Measurements from ENCODE around the gene CEP70.
A peak's percentile ranks its signal among the peaks of the same experiment; 100 is the strongest.
"Not testable (repeated sequence)": the region's sequence is repeated elsewhere in the genome, so short reads cannot be mapped to it uniquely, and the experiment has no call there.

The CEP70 gene

GRCh38 chr3:138495638-138496037, 98.4 kb downstream of the CEP70 start:
- not testable (repeated sequence) for H3K36me3 ChIP-seq (ENCODE audit: control insufficient read depth in 1 of 2, insufficient read depth in 2 of 2, low read length in 2 of 2); H3K79me2 ChIP-seq (ENCODE audit: control insufficient read depth, insufficient read depth, low read length, poor library complexity); H4K8ac ChIP-seq (ENCODE audit: low read depth, low read length); H2AK5ac ChIP-seq (ENCODE audit: low read length); H3K18ac ChIP-seq (ENCODE audit: low read length); H3K4me3 ChIP-seq (ENCODE audit: low read depth, low read length); H4K12ac ChIP-seq (ENCODE audit: low read depth, low read length); DNase-seq; H2AFZ ChIP-seq (ENCODE audit: insufficient read depth, low read length, poor library complexity); H3K9me3 ChIP-seq (ENCODE audit: insufficient read depth, low read depth, low read length); H3K4ac ChIP-seq (ENCODE audit: low read depth, low read length); H4K91ac ChIP-seq (ENCODE audit: low read depth, low read length); H3K23ac ChIP-seq (ENCODE audit: low read length); H3K79me1 ChIP-seq (ENCODE audit: low read length); H3K9ac ChIP-seq (ENCODE audit: low read length); H2BK12ac ChIP-seq (ENCODE audit: low read length); H2BK5ac ChIP-seq (ENCODE audit: low read depth, low read length, poor library complexity); H3K27ac ChIP-seq (ENCODE audit: low read depth, low read length); H3K4me2 ChIP-seq (ENCODE audit: low read length); H2BK120ac ChIP-seq (ENCODE audit: insufficient read depth, low read length, poor library complexity); H3K14ac ChIP-seq (ENCODE audit: low read length); H3K4me1 ChIP-seq (ENCODE audit: control insufficient read depth in 1 of 2, insufficient read depth in 2 of 2, low read length in 2 of 2); H3K27me3 ChIP-seq (ENCODE audit: insufficient read depth, low read length)
- WGBS (ENCODE audit: extremely low coverage, insufficient coverage, insufficient read length): no CpG with 5 or more reads among the region's 3 CpGs

- Histone ChIP-seq H3K79me2 (ENCODE audit: control insufficient read depth, insufficient read depth, low read length, poor library complexity) (no peaks in the 10 kb centered on the region), H3K79me1 (ENCODE audit: low read length) (no peaks in the 10 kb centered on the region), H2AFZ (ENCODE audit: insufficient read depth, low read length, poor library complexity) (no peak overlapping the region), H4K12ac (ENCODE audit: low read depth, low read length) (no peak overlapping the region), H3K4ac (ENCODE audit: low read depth, low read length) (no peak overlapping the region), H4K91ac (ENCODE audit: low read depth, low read length) (no peak overlapping the region), H3K9ac (ENCODE audit: low read length) (no peak overlapping the region), H3K27me3 (ENCODE audit: insufficient read depth, low read length) (no peaks in the 10 kb centered on the region), H3K27ac (ENCODE audit: low read depth, low read length) (no peak overlapping the region), H3K14ac (ENCODE audit: low read length) (no peak overlapping the region), H4K8ac (ENCODE audit: low read depth, low read length) (no peak overlapping the region), H3K9me3 (ENCODE audit: insufficient read depth, low read depth, low read length) (no peaks in the 10 kb centered on the region), H2BK120ac (ENCODE audit: insufficient read depth, low read length, poor library complexity) (no peak overlapping the region), H3K4me3 (ENCODE audit: low read depth, low read length) (no peak overlapping the region), H3K4me2 (ENCODE audit: low read length) (no peak overlapping the region), H3K18ac (ENCODE audit: low read length) (no peak overlapping the region), H3K23ac (ENCODE audit: low read length) (no peak overlapping the region), H3K4me1 (ENCODE audit: control insufficient read depth in 1 of 2, insufficient read depth in 2 of 2, low read length in 2 of 2) (no peaks in the 10 kb centered on the region), H2BK12ac (ENCODE audit: low read length) (no peak overlapping the region), H2AK5ac (ENCODE audit: low read length) (no peak overlapping the region), H2BK5ac (ENCODE audit: low read depth, low read length, poor library complexity) (no peak overlapping the region), H3K36me3 (ENCODE audit: control insufficient read depth in 1 of 2, insufficient read depth in 2 of 2, low read length in 2 of 2) (peaks cover 0 to under 1% of the 10 kb centered on the region in 2 experiments)
- no peak for DNase-seq
Measured at GRCh38 chr3:138494607-138494929, 99.5 kb downstream of the CEP70 start.

GRCh38 chr3:138493804-138494606, 100.1 kb downstream of the CEP70 start:
- no peak overlapping the region for H4K91ac ChIP-seq (ENCODE audit: low read depth, low read length)
- H3K9me3 ChIP-seq (ENCODE audit: insufficient read depth, low read depth, low read length): no peaks in the 10 kb centered on the region
- H3K79me2 ChIP-seq (ENCODE audit: control insufficient read depth, insufficient read depth, low read length, poor library complexity): no peaks in the 10 kb centered on the region
- WGBS (ENCODE audit: extremely low coverage, insufficient coverage, insufficient read length): no CpG with 5 or more reads among the region's 3 CpGs
- H3K14ac ChIP-seq (ENCODE audit: low read length): no peak overlapping the region
- no peak overlapping the region for H3K23ac ChIP-seq (ENCODE audit: low read length)
- H3K79me1 ChIP-seq (ENCODE audit: low read length): no peaks in the 10 kb centered on the region
- no peak overlapping the region for H2BK5ac ChIP-seq (ENCODE audit: low read depth, low read length, poor library complexity)
- H3K27ac ChIP-seq (ENCODE audit: low read depth, low read length): no peak overlapping the region
- H2AFZ ChIP-seq (ENCODE audit: insufficient read depth, low read length, poor library complexity): no peak overlapping the region
- no peaks in the 10 kb centered on the region for H3K4me1 ChIP-seq (ENCODE audit: control insufficient read depth in 1 of 2, insufficient read depth in 2 of 2, low read length in 2 of 2)
- H3K36me3 ChIP-seq (ENCODE audit: control insufficient read depth in 1 of 2, insufficient read depth in 2 of 2, low read length in 2 of 2): no peaks in the 10 kb centered on the region
- H3K4me2 ChIP-seq (ENCODE audit: low read length): no peak overlapping the region
- no peak overlapping the region for H3K18ac ChIP-seq (ENCODE audit: low read length)
- H3K9ac ChIP-seq (ENCODE audit: low read length): no peak overlapping the region
- no peak overlapping the region for H4K12ac ChIP-seq (ENCODE audit: low read depth, low read length)
- H2BK120ac ChIP-seq (ENCODE audit: insufficient read depth, low read length, poor library complexity): no peak overlapping the region
- H2BK12ac ChIP-seq (ENCODE audit: low read length): no peak overlapping the region
- no peak overlapping the region for H2AK5ac ChIP-seq (ENCODE audit: low read length)
- H3K4me3 ChIP-seq (ENCODE audit: low read depth, low read length): no peak overlapping the region
- H4K8ac ChIP-seq (ENCODE audit: low read depth, low read length): no peak overlapping the region
- peak in 1 of 2 donors; percentile 10 for DNase-seq
- H3K27me3 ChIP-seq (ENCODE audit: insufficient read depth, low read length): no peaks in the 10 kb centered on the region
- H3K4ac ChIP-seq (ENCODE audit: low read depth, low read length): no peak overlapping the region

- Histone ChIP-seq H2BK12ac (ENCODE audit: low read length) (no peak overlapping the region), H3K79me2 (ENCODE audit: control insufficient read depth, insufficient read depth, low read length, poor library complexity) (no peaks in the 10 kb centered on the region), H3K9ac (ENCODE audit: low read length) (no peak overlapping the region), H3K14ac (ENCODE audit: low read length) (no peak overlapping the region), H3K4me1 (ENCODE audit: control insufficient read depth in 1 of 2, insufficient read depth in 2 of 2, low read length in 2 of 2) (no peaks in the 10 kb centered on the region), H3K4me3 (ENCODE audit: low read depth, low read length) (no peak overlapping the region), H3K36me3 (ENCODE audit: control insufficient read depth in 1 of 2, insufficient read depth in 2 of 2, low read length in 2 of 2) (no peaks in the 10 kb centered on the region), H3K27ac (ENCODE audit: low read depth, low read length) (no peak overlapping the region), H2AK5ac (ENCODE audit: low read length) (no peak overlapping the region), H3K9me3 (ENCODE audit: insufficient read depth, low read depth, low read length) (no peaks in the 10 kb centered on the region), H2BK5ac (ENCODE audit: low read depth, low read length, poor library complexity) (no peak overlapping the region), H3K27me3 (ENCODE audit: insufficient read depth, low read length) (no peaks in the 10 kb centered on the region), H2AFZ (ENCODE audit: insufficient read depth, low read length, poor library complexity) (no peak overlapping the region), H3K4ac (ENCODE audit: low read depth, low read length) (no peak overlapping the region), H4K8ac (ENCODE audit: low read depth, low read length) (no peak overlapping the region), H3K18ac (ENCODE audit: low read length) (no peak overlapping the region), H2BK120ac (ENCODE audit: insufficient read depth, low read length, poor library complexity) (no peak overlapping the region), H4K12ac (ENCODE audit: low read depth, low read length) (no peak overlapping the region), H4K91ac (ENCODE audit: low read depth, low read length) (no peak overlapping the region), H3K79me1 (ENCODE audit: low read length) (no peaks in the 10 kb centered on the region), H3K23ac (ENCODE audit: low read length) (no peak overlapping the region), H3K4me2 (ENCODE audit: low read length) (no peak overlapping the region)
- no CpG with 5 or more reads among the region's 4 CpGs for WGBS (ENCODE audit: extremely low coverage, insufficient coverage, insufficient read length)
- DNase-seq: no peak
Measured at GRCh38 chr3:138492980-138493675, 100.9 kb downstream of the CEP70 start.

Measured in trophoblast cell (in vitro differentiated cells and primary cell).